SK-N-MC (cell line): ENCODE measurements around the gene PARS2.

Experiments
- EZH2 ChIP-seq: fragments of 200-600 bp; sonication (generic); IDR thresholded peaks from one replicate; pipeline ENCODE4 v1.6.1; 2017; ENCODE audit warnings: antibody characterized with exemption
- FOXP2 ChIP-seq: optimal IDR thresholded peaks from 2 replicates; pipeline ENCODE3; 2011; ENCODE audit warnings: mild to moderate bottlenecking, moderate library complexity; ENCODE audit not compliant: insufficient read depth; ENCODE audit errors: extremely low read length, control extremely low read depth
- POLR2AphosphoS5 ChIP-seq: IDR thresholded peaks from 2 replicates; pipeline ENCODE4 v1.6.1; 2012; ENCODE audit warnings: mild to moderate bottlenecking, low read depth, low read length, borderline replicate concordance

- TF ChIP-seq POLR2AphosphoS5 = no peak
- no peak for TF ChIP-seq EZH2
- no peak for TF ChIP-seq FOXP2
Observed at GRCh38 chr1:54745864-54746263, 18.5 kb downstream of the PARS2 start.
